ENCODE results near the gene PDE11A.

DNA sequence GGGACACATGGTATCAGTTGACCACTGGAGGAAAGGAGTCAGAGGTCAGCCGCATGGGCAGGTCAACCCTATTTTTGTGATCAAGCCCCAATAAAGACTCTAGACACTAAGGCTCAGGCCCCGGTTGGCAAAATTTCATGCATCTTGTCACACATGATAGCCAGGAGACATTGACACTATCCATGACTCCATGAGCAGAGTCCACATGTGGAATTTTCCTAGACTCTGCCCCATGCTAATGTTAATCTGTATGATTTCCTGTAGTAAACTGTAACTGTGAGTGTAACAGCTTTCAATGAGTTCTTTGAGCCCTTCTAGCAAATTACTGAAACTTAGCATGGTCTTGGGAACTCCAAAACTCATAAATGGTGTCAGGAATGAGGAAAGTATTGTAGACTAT, 192.3 kb downstream of the PDE11A start:
- TF ChIP-seq CTCF (IDR thresholded peaks at IDR 0.05) = no peak
- TF ChIP-seq POLR2A (IDR thresholded peaks at IDR 0.05) = no peak

Data from esophagus squamous epithelium (tissue), 4 donors.